Coronary artery (tissue), 2 donors: ENCODE results near the gene PNRC1.

ENCODE experiments used
- DNase-seq: peaks from one replicate; pipeline ENCODE4 v3.0.0-alpha.2; 2017; ENCODE audit warnings: low spot score
- H3K27ac ChIP-seq, 2 donors: fragments of 200-600 bp; sonication (generic); one replicate each; pipeline ENCODE4 v1.5.1; 2016 to 2019
- H3K4me3 ChIP-seq: fragments of 200-600 bp; sonication (generic); 2 replicates; pipeline ENCODE4 v1.5.1; 2016; ENCODE audit warnings: mild to moderate bottlenecking, moderate library complexity
- CTCF ChIP-seq: fragments of 200-600 bp; sonication (generic); IDR thresholded peaks from one replicate; pipeline ENCODE4 v1.5.1; 2019; ENCODE audit warnings: antibody characterized with exemption

The PNRC1 gene

GRCh38 chr6:89098461-89098860 lies 17.9 kb downstream of the PNRC1 start:
- no peak for DNase-seq
- no peak overlapping the region for H3K27ac ChIP-seq
- no peak overlapping the region for H3K4me3 ChIP-seq
- TF ChIP-seq CTCF: no peak

DNA sequence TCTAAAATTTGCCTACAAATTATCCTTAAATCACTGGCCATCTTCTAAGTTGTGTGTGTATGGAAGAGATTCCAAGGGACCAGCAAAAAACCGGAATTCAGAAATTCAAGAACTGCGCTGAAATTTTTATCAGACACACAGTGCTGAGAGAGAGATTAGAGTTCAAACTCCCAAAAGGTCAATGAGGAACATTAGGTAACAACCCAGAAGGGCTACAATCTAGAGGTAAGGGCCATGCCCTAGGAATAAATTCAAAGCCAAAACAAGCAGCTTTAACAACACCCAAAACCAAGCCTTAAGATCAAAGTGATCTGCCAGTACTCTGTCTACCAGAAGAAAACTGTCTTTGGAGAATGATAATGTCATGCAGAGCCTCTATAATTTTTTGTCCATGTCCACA lies 19.6 kb downstream of the PNRC1 start:
- DNase-seq: no peak
- no peak for TF ChIP-seq CTCF
- H3K27ac ChIP-seq: no peak overlapping the region
- no peak overlapping the region for H3K4me3 ChIP-seq

DNA sequence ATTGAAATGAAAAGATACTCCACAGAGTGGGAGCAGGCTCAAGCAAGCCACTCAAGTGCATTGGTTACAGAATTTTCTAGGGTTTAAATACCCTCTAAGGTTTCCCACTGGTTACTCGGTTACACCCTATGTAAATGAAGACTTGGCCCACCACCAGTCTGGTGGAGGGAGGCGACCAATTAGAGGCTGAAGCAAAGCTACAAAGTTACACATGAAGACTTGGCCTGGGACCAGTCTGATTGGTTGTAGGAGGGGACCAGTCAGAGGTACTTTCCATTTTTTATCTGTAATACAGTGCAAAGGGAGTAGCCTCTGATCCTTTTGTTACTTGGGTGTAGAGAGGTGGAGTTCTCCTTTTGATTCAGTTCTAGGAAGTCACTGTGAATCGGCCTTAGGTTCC lies 29.7 kb downstream of the PNRC1 start:
- DNase-seq: no peak
- H3K27ac ChIP-seq: no peak overlapping the region
- H3K4me3 ChIP-seq: no peak overlapping the region
- no peak for TF ChIP-seq CTCF

DNA sequence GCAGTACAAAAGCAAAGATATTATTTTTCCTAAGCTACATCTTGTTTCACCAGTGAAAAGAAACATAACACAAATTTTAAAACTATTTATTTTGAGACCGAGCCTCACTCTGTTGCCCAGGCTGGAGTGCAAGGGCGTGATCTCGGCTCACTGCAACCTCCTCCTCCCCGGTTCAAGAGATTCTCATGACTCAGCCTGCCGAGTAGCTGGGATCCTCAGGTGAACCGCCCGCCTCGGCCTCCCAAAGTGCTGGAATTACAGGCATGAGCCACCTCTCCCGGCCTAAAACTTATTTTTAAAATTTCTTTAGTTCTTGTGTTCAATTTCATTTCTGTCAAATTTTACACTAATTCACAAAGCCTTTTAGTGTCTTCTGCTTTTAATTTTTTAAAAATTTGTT lies 31.4 kb downstream of the PNRC1 start:
- DNase-seq: no peak
- no peak for TF ChIP-seq CTCF
- Histone ChIP-seq H3K27ac (no peak overlapping the region), H3K4me3 (no peak overlapping the region)

DNA sequence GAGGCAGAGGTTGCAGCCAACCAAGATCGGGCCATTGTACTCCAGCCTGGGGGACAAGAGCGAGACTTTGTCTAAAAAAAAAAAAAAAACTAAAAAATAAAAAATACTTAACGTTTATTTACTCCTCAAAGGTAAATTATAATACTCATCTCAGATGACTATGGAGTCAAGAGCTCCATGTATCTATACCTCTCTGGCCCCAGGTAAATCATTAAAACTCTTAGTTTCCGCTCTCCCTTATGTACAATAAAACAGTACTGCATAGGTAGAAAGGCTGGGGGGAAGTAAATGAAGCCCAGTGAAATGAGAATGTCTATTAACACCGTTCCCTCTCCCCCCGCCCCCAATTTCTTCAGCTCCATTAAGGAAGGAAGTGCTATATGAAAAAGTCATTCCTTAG lies 36.2 kb downstream of the PNRC1 start:
- Histone ChIP-seq H3K4me3 (peak overlapping the region; percentile 92), H3K27ac (no peak overlapping the region)
- TF ChIP-seq CTCF: no peak
- DNase-seq: no peak

GRCh38 chr6:89117211-89118108 lies 36.9 kb downstream of the PNRC1 start, which contains the start of gene SRSF12:
Gene SRSF12, minus strand, starts transcription at chr6:89118071. Its CDS starts 184 bp downstream, at chr6:89117887.
- H3K27ac ChIP-seq: peak within 1 kb of the TSS; percentile 3 to 34
- no peak for DNase-seq

More at GRCh38 chr6:89117211-89118108, 36.9 kb downstream of the PNRC1 start, which contains the start of gene SRSF12:
- TF ChIP-seq CTCF: no peak
- peak within 1 kb of the TSS; percentile 92 for H3K4me3 ChIP-seq
